Measurements from ENCODE around the gene SH2B3.
A peak's percentile ranks its signal among the peaks of the same experiment; 100 is the strongest.
"Not testable (repeated sequence)": the region's sequence is repeated elsewhere in the genome, so short reads cannot be mapped to it uniquely, and the experiment has no call there.

The SH2B3 gene

DNA sequence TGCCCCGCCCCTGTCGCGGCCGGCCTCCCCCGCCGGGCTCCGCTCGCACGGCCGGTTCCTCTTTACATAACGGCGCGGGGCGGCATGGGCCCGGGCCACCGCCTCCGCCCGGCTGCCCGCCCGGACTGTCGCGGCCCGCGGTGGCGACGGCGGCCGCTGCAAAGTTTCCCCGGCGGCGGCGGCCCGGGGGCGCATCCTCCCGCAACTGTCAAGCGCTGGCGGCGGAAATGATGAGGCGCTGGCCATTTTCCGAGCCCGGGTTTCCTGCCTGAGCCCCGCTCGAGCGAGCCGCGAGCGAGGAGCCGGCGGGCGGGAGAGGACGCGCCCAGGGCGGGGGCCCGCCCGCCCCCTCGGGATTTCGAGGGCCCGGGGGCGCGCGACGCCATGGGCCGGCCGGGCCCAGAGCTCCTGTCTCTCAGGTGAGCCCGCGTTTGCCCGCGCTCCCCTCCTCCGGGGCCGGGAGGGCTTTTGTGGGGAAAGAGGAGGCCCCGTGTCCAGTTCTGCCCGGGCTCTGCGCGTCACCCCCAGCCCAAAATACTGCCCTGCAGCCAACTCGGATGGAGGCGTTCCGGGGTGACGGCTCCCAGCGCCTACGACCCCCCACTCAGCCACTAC is at the start of gene SH2B3:
SH2B3 (plus strand) TSS at position 65 of the 615 bp plus-strand sequence. CDS start 12,223 bp downstream, outside the sequence.
- no peak for DNase-seq

- DNase-seq: no peak
Observed at GRCh38 chr12:111359231-111359913, 46.4 kb upstream of the SH2B3 start.

GRCh38 chr12:111359914-111360276 is 45.8 kb upstream of the SH2B3 start:
- no peak for DNase-seq

DNA sequence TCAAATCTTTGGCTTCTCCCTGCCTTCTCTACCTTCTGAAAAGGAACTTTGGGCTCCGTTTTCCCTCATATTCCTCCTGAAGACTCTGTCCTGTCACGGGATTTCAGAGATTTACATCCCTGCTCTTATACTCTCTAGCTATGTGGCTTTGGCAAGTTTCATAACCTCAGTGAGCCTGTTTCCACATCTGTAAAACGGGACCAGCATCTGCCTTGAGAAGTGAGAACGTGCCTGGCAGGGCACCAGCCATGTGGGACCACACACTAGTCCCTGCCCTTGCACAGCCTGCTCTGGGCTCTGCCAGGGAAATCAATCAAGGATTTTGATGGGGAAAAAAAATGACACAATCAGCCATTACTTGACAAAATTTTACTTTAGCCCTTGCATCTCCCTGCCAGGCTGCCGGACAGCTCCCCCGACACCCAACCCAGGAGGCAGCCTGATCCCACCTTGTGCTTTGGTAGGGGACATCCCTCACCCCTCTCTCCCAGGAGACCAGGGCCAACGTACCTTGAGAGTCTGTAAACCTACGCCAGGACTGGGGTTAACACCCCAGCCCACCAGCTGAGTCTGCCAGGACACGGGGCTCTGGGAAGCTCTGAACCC is 45.3 kb upstream of the SH2B3 start:
- no peak for DNase-seq

GRCh38 chr12:111361073-111361716 is 44.5 kb upstream of the SH2B3 start:
- DNase-seq: no peak

DNA sequence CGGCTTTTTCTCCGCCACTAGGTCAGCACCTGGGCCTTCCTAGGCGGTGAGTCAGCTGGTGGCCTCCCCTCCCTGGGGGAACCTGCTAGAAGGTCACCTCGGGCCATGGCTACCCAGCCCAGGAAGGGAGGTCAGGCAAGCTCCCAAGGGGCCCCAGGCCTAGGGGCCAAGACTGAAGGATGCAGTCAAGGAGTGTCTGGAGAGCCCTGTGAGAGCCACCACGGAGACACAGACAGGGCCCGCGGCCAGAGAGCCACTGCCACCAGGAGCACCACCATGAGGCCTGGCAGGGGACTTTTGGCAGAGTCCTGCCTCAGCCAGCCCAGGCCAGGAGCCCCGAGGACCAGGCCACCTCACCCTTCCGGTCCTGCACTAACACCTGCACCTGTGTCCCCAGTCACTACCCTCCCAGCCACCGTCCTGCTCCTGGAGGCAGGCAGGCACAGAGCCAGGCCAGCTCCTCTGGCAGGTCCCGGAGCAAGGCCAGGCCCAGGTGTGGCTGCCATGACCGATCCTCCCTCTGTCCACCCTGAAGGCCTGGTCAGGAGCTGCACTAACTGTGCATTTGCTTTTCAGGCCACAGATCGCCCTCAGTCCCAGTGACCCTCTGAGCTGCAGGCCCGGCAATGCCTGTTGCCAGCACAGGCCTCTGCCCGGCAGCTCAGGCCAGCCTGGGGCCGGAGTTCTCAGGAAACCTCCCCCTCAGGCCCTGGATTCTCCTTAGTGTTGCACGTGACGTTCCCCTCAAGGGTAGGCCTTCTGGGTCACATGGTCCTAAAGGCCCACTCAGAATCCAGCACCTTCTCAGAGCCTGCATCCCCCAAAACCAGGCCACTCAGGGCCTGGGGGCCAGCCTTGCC is 43.8 kb upstream of the SH2B3 start:
- no peak for DNase-seq

DNA sequence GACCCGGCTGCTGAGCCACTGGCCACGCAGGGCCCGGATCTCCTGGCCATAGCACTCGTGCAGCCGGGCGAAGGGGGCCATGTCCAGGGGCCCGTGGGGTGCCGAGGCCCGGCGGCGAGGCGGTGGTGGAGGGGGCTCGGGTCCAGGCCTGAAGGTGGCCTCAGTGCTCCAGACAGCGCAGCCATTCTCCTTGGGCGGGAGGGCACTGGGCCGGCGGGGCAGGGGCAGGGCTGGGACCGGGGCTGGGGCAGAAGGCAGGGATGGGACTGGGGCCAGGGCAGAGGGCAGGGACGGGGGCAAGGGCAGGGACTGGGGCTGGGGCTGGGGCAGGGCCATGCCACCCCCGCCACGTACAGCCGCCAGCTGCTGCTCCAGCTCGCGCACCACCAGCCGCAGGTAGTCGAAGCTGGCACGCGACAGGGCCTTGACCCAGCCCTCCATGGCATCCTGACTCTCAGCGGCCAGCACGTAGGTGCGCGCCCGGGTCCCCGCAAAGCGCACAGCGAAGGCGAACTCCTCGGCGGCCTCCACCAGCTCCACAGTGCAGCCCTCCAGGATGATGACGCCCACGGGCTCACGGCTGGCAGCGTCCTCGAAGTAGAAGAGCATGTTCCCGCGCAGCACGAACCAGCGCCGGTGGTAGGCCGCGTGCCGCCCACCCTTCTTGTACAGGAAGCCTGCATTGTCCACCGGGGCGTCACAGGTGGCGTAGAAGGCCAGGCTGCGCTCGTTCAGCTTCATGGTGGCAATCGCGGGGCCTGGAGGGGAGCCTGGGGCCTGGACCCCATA is 42.8 kb upstream of the SH2B3 start:
- DNase-seq: no peak

- no peak for DNase-seq
Observed at GRCh38 chr12:111363578-111363977, 42.1 kb upstream of the SH2B3 start.

DNA sequence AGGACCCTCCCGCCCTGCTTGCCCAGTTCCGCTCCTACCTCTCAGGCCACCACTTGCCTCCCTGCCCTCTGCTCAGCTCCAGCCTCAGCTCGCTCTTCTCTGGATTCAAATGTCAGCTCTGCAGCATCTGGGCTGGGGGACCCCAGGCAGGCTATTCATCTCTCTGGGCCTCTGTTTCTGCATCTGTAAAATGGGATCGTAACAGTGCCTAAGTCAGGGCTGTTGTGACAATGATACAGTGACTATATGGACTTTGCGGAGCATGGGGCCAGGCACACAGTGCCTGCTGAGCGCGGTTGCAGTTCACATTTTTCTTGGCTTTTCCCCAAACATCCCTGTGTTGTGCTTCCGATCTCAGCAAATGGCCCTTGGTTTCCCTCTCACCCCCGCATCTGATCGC is 39.6 kb upstream of the SH2B3 start:
- no peak for DNase-seq

GRCh38 chr12:111366583-111366982 is 39.1 kb upstream of the SH2B3 start:
- DNase-seq: no peak

GRCh38 chr12:111367661-111368221 is 38.0 kb upstream of the SH2B3 start:
- DNase-seq: no peak

DNA sequence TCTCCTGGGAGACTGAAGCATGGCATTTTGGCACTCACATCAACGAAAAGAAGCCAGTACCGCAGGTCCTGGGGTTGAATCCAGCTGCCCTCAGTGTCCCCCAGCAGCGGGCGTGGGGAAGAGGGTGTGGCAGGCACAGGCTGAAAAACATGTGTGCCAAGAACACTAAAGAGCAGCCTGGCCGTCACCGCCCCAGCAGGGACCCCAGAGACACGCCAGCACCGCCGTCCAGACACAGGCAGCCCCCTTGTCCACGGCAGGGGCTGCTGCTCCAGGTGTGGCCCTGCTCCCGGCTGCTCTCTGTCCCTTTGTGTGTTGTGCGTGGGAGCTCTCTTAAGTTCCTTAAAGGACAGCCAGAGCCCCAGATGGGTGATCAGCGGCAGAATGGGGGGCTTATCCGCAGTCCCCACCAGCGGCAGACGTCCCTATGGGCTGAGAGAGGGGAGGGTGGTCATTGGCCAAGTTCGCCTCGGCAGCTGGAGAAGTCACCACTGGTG is 37.4 kb upstream of the SH2B3 start:
- no peak for DNase-seq

DNA sequence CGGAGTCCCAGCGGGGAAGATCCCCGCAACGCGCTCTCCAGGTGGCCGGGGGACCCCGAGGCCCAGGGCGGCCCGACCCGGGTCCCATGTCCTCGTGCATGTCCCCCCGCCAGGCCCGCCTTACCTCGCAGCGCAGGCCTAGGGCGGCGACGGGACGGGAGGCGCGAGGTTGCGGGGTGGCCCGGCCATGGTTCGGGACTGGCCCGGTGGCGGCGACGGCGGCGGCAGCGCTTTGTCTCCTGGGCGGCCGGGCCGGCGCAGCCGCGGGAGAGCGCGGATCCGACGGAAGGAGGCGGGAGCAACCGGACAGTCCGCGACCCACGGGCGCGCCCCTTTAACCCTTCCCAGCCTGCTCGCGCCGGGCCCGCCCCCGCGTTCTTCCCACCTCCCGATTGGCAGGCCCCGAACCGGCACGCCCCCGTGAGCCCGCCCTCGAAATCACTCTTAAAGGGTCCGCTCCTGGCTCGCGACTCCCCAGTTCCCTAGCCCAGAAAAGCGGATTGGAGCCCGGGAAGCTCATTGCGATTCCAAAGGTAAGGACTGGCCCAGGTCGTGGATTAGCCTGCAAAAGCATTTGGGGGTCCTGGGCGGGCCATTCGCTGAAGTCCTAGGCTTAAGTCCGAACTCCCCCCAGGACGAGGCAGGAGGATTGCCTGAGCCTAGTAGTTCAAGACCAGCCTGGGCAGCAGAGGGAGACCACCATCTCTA is 36.8 kb upstream of the SH2B3 start, which contains the start of gene PHETA1:
PHETA1 (minus strand) TSS at position 308 of the 708 bp plus-strand sequence. CDS start 5,668 bp downstream, outside the sequence.
- DNase-seq: peak; percentile 57 to 71

DNA sequence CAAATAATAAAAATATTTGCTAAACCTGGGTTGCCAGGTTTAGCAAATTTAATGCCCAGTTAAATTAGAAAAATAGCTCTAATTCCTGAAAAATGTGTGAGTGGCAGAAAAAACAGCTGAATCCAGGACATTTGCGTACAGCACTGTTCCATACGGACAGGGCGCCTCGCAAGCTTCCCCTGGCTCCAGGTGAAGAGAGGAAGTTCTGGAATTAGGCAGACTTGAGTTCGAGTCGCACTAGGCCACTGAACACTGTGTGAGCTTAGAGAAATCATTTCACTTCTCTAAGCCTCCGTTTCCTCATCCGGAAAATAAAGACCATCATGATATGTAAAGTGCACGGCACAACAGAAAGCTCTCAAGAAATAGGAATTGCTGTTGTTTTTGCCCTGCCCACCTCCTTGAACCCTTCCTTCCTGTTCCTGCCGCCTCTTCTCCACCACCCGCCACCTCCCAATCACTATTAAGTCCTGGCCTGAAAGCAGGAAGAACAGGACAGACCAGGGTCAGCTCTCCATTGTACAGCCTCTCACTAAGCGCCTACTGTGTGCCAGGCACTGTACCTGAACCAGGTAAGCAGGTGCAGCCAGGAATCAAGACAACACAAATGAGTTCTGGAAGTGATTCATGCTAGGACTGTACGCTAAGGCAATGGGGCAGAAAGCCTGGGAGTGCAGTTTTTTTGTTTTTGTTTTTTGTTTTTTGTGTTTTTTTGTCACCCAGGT is 36.1 kb upstream of the SH2B3 start:
- DNase-seq: no peak

- not testable (repeated sequence) for DNase-seq
Observed at GRCh38 chr12:111373231-111373630, 32.5 kb upstream of the SH2B3 start.

GRCh38 chr12:111377440-111377839 is 28.3 kb upstream of the SH2B3 start:
- no peak for DNase-seq

- no peak for DNase-seq
Observed at GRCh38 chr12:111379942-111380554, 25.7 kb upstream of the SH2B3 start.

GRCh38 chr12:111384596-111384995 is 21.1 kb upstream of the SH2B3 start:
- no peak for DNase-seq

DNA sequence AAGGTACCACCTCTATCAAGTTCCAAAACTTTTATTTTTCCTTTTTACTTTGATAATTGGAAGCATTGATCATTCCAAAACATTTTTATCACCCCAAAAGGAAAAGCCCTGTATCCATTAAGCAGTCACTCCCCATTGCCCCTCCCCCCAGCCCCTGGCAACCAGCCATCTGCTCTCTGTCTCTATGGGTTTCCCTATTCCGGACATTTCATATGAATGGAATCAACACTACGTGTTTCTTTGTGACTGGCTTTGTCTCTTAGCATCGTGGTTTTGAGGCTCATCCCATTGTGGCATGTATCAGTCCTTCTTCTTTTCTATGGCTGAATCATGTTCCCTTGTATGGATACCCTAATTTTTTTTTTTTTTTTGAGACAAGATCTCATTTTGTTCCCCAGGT is 18.8 kb upstream of the SH2B3 start:
- DNase-seq: no peak
